Activated T-helper 17 cell treated with anti-CD3 and anti-CD28 coated beads, Interleukin-2, amount 50 U/mL, for 72 hours (primary cell): ENCODE data around the gene LTBP4. TPM values are rescaled to one million over a fixed set of nuclear protein-coding genes. Genes with fewer than 3 reads are reported as not detected.
A peak's percentile ranks its signal among the peaks of the same experiment; 100 is the strongest.
"Not testable (repeated sequence)": the region's sequence is repeated elsewhere in the genome, so short reads cannot be mapped to it uniquely, and the experiment has no call there.

Experiments used
- ATAC-seq: fragments of 150-1000 bp; cut with Tn5 transposase; replicated peaks from 2 replicates; pipeline ENCODE4 v1.10.0; 2021; ENCODE audit warnings: mild to moderate bottlenecking, moderate library complexity
- H3K27ac Mint-ChIP-seq: one replicate; pipeline ENCODE4 v1.8.0; 2022; ENCODE audit warnings: mixed read lengths
- H3K27me3 Mint-ChIP-seq: one replicate; pipeline ENCODE4 v1.8.0; 2022; ENCODE audit warnings: mixed read lengths
- H3K36me3 Mint-ChIP-seq: one replicate; pipeline ENCODE4 v1.8.0; 2022; ENCODE audit warnings: low read depth, mild to moderate bottlenecking, mixed read lengths
- H3K4me1 Mint-ChIP-seq: one replicate; pipeline ENCODE4 v1.8.0; 2022; ENCODE audit warnings: mixed read lengths
- H3K4me3 Mint-ChIP-seq: one replicate; pipeline ENCODE4 v1.8.0; 2022; ENCODE audit warnings: mild to moderate bottlenecking, mixed read lengths
- H3K9me3 Mint-ChIP-seq: one replicate; pipeline ENCODE4 v1.8.0; 2022; ENCODE audit warnings: mixed read lengths
- total RNA-seq, 2 donors: library from RNA; stranded (reverse); gene quantifications; one replicate each; pipeline ENCODE4 v1.2.3, GENCODE V29; 2022

Gene LTBP4
- 100 to 1,000 TPM; 117 to 331 TPM for total RNA-seq

- H3K36me3 Mint-ChIP-seq: no peaks in the 10 kb centered on the region
- H3K27ac Mint-ChIP-seq: no peak within 1 kb of the TSS
- peaks cover 46% of the 10 kb centered on the region for H3K4me1 Mint-ChIP-seq
- H3K27me3 Mint-ChIP-seq: peaks cover 22% of the 10 kb centered on the region
- ATAC-seq: no peak
- H3K9me3 Mint-ChIP-seq: no peaks in the 10 kb centered on the region
- H3K4me3 Mint-ChIP-seq: peak within 1 kb of the TSS; percentile 97
These were observed at the start of gene LTBP4 for GRCh38 chr19:40601134-40601974. LTBP4 (plus strand) TSS chr19:40601369; CDS start chr19:40601388, 19 bp downstream.

- H3K4me3 Mint-ChIP-seq: no peak overlapping the region
- no peak overlapping the region for H3K27ac Mint-ChIP-seq
- peaks cover 7% of the 10 kb centered on the region for H3K4me1 Mint-ChIP-seq
- H3K36me3 Mint-ChIP-seq: no peaks in the 10 kb centered on the region
- H3K27me3 Mint-ChIP-seq: peaks cover 59% of the 10 kb centered on the region
- no peaks in the 10 kb centered on the region for H3K9me3 Mint-ChIP-seq
- ATAC-seq: no peak
These were observed 48.3 kb upstream of the LTBP4 start for GRCh38 chr19:40552848-40553247.

- no peak for ATAC-seq
- Mint-ChIP-seq H3K27me3 (peaks cover 55% of the 10 kb centered on the region), H3K27ac (no peak overlapping the region), H3K9me3 (no peaks in the 10 kb centered on the region), H3K4me3 (no peak overlapping the region), H3K36me3 (no peaks in the 10 kb centered on the region), H3K4me1 (peaks cover 7% of the 10 kb centered on the region)
These were observed 47.0 kb upstream of the LTBP4 start for GRCh38 chr19:40553885-40554857.

GRCh38 chr19:40555978-40556689, 45.0 kb upstream of the LTBP4 start:
- no peaks in the 10 kb centered on the region for H3K9me3 Mint-ChIP-seq
- H3K27me3 Mint-ChIP-seq: peaks cover 50% of the 10 kb centered on the region
- ATAC-seq: no peak
- no peaks in the 10 kb centered on the region for H3K36me3 Mint-ChIP-seq
- no peak overlapping the region for H3K4me3 Mint-ChIP-seq
- no peaks in the 10 kb centered on the region for H3K4me1 Mint-ChIP-seq
- H3K27ac Mint-ChIP-seq: no peak overlapping the region

GRCh38 chr19:40556953-40557530, 44.1 kb upstream of the LTBP4 start:
- Mint-ChIP-seq H3K4me3 (no peak overlapping the region), H3K27ac (no peak overlapping the region), H3K9me3 (no peaks in the 10 kb centered on the region), H3K36me3 (no peaks in the 10 kb centered on the region), H3K4me1 (no peaks in the 10 kb centered on the region), H3K27me3 (peaks cover 51% of the 10 kb centered on the region)
- no peak for ATAC-seq

GRCh38 chr19:40559394-40559793, 41.8 kb upstream of the LTBP4 start:
- H3K36me3 Mint-ChIP-seq: no peaks in the 10 kb centered on the region

GRCh38 chr19:40560092-40560507, 41.1 kb upstream of the LTBP4 start:
- H3K27me3 Mint-ChIP-seq: peaks cover 28% of the 10 kb centered on the region
- no peaks in the 10 kb centered on the region for H3K9me3 Mint-ChIP-seq
- H3K36me3 Mint-ChIP-seq: no peaks in the 10 kb centered on the region
- H3K4me1 Mint-ChIP-seq: no peaks in the 10 kb centered on the region
- no peak overlapping the region for H3K4me3 Mint-ChIP-seq
- H3K27ac Mint-ChIP-seq: no peak overlapping the region
- no peak for ATAC-seq

More at GRCh38 chr19:40559394-40559793, 41.8 kb upstream of the LTBP4 start:
- H3K9me3 Mint-ChIP-seq: no peaks in the 10 kb centered on the region
- H3K4me3 Mint-ChIP-seq: no peak overlapping the region
- peaks cover 35% of the 10 kb centered on the region for H3K27me3 Mint-ChIP-seq
- no peaks in the 10 kb centered on the region for H3K4me1 Mint-ChIP-seq
- H3K27ac Mint-ChIP-seq: no peak overlapping the region
- no peak for ATAC-seq

GRCh38 chr19:40561947-40562346, 39.2 kb upstream of the LTBP4 start:
- H3K27ac Mint-ChIP-seq: no peak overlapping the region
- H3K4me3 Mint-ChIP-seq: no peak overlapping the region
- H3K9me3 Mint-ChIP-seq: no peaks in the 10 kb centered on the region
- no peaks in the 10 kb centered on the region for H3K36me3 Mint-ChIP-seq
- no peaks in the 10 kb centered on the region for H3K4me1 Mint-ChIP-seq
- ATAC-seq: no peak
- peaks cover 20% of the 10 kb centered on the region for H3K27me3 Mint-ChIP-seq

GRCh38 chr19:40564535-40564934, 36.6 kb upstream of the LTBP4 start:
- H3K9me3 Mint-ChIP-seq, H3K4me3 Mint-ChIP-seq, H3K27ac Mint-ChIP-seq, H3K4me1 Mint-ChIP-seq, ATAC-seq, H3K36me3 Mint-ChIP-seq: not testable (repeated sequence)
- H3K27me3 Mint-ChIP-seq: peaks cover 19% of the 10 kb centered on the region

- ATAC-seq: no peak
- Mint-ChIP-seq H3K9me3 (no peaks in the 10 kb centered on the region), H3K36me3 (no peaks in the 10 kb centered on the region), H3K27ac (no peak overlapping the region), H3K4me1 (peaks cover 5% of the 10 kb centered on the region), H3K4me3 (no peak overlapping the region), H3K27me3 (peaks cover 15% of the 10 kb centered on the region)
These were observed 35.8 kb upstream of the LTBP4 start for GRCh38 chr19:40565355-40565754.

- Mint-ChIP-seq H3K36me3 (no peaks in the 10 kb centered on the region), H3K9me3 (peaks cover 4% of the 10 kb centered on the region), H3K27ac (no peak overlapping the region), H3K4me3 (no peak overlapping the region), H3K27me3 (peaks cover 15% of the 10 kb centered on the region), H3K4me1 (peaks cover 10% of the 10 kb centered on the region)
- no peak for ATAC-seq
These were observed 35.2 kb upstream of the LTBP4 start for GRCh38 chr19:40565910-40566495.

GRCh38 chr19:40567040-40567749, 34.0 kb upstream of the LTBP4 start:
- Mint-ChIP-seq H3K4me1 (peaks cover 11% of the 10 kb centered on the region), H3K9me3 (peaks cover 5% of the 10 kb centered on the region), H3K36me3 (no peaks in the 10 kb centered on the region), H3K27me3 (peaks cover 10% of the 10 kb centered on the region), H3K27ac (no peak overlapping the region), H3K4me3 (no peak overlapping the region)
- ATAC-seq: no peak
